Measurements from ENCODE around the gene S1PR5. TPM values are rescaled to one million over a fixed set of nuclear protein-coding genes. Genes with fewer than 3 reads are reported as not detected.

S1PR5 gene
- polyA plus RNA-seq, 1 experiment: 0.40 TPM

DNA sequence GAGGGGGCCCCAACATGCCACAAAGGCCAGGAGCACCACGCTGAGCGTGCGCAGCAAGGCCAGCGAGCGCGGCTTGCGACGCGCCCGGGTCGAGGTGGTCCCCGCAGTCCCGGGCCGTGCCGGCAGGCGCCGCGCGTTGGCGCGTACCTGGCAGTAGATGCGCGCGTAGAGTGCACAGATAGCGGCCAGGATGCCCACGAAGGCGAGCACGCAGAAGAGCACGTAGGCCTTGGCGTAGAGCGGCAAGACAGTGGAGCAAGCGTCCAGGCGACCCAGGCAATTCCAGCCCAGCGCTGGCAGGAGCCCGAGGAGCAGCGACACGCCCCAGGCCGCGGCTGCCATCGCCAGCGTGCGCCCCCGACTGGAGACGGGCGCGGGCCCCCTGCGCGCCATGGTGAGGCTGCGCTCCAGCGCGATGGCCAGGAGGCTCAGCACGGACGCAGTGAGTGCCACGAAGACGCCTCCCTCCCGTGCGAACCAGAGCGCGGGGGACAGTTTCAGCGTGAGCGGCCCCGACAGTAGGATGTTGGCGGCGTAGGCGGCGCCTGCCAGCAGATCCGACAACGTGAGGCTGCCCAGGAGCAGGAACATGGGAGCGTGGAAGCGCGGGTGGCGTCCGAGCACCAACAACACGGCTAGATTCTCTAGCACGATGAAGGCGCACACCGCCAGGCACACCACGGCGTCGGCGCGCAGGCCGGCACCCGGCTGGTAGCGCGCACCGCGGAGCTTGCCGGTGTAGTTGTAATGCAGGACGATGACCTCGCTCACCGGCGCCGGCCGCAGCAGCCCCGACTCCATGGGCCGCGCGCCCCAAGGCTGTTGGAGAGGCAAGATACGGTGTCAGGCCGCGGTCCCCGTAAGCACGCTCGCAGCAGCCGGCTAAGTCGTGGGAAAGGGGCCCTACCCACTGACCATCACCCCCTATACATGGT, 2.8 kb downstream of the S1PR5 start:
- POLR2A ChIA-PET: no interaction called here
- TF ChIP-seq, protein P1, sequence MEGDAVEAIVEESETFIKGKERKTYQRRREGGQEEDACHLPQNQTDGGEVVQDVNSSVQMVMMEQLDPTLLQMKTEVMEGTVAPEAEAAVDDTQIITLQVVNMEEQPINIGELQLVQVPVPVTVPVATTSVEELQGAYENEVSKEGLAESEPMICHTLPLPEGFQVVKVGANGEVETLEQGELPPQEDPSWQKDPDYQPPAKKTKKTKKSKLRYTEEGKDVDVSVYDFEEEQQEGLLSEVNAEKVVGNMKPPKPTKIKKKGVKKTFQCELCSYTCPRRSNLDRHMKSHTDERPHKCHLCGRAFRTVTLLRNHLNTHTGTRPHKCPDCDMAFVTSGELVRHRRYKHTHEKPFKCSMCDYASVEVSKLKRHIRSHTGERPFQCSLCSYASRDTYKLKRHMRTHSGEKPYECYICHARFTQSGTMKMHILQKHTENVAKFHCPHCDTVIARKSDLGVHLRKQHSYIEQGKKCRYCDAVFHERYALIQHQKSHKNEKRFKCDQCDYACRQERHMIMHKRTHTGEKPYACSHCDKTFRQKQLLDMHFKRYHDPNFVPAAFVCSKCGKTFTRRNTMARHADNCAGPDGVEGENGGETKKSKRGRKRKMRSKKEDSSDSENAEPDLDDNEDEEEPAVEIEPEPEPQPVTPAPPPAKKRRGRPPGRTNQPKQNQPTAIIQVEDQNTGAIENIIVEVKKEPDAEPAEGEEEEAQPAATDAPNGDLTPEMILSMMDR (IDR thresholded peaks at IDR 0.05; ENCODE audit: insufficient read depth, low read depth, low read length): no peak
- no peaks in the 10 kb centered on the region for H3K36me3 ChIP-seq (ENCODE audit: control insufficient read depth, insufficient read depth, low read length)
- no peak for DNase-seq (ENCODE audit: low read depth)
- no peak overlapping the region for H3K4me3 ChIP-seq (ENCODE audit: low read depth, low read length)
- peaks cover 27% of the 10 kb centered on the region for H3K27me3 ChIP-seq (ENCODE audit: control insufficient read depth, insufficient read depth, low read length)
- CTCF ChIA-PET: interaction anchor here (1.2 kb wide), 1 partner anchor 31 kb away, joined by 4 read pairs; no protein-coding TSS in a partner anchor

GRCh38 chr19:10513223-10513622, 4.0 kb downstream of the S1PR5 start:
- H3K27me3 ChIP-seq (ENCODE audit: control insufficient read depth, insufficient read depth, low read length): peaks cover 23% of the 10 kb centered on the region
- DNase-seq (ENCODE audit: low read depth): no peak
- TF ChIP-seq, protein P1 (IDR thresholded peaks at IDR 0.05; ENCODE audit: insufficient read depth, low read depth, low read length): no peak
- POLR2A ChIA-PET: no interaction called here
- CTCF ChIA-PET: interaction anchor here (1.2 kb wide), 1 partner anchor 30 kb away, joined by 4 read pairs; no protein-coding TSS in a partner anchor
- no peak overlapping the region for H3K4me3 ChIP-seq (ENCODE audit: low read depth, low read length)
- H3K36me3 ChIP-seq (ENCODE audit: control insufficient read depth, insufficient read depth, low read length): no peaks in the 10 kb centered on the region

GRCh38 chr19:10510301-10510802, 6.9 kb downstream of the S1PR5 start:
- DNase-seq (ENCODE audit: low read depth): no peak
- peaks cover 15% of the 10 kb centered on the region for H3K27me3 ChIP-seq (ENCODE audit: control insufficient read depth, insufficient read depth, low read length)
- CTCF ChIA-PET: interaction anchor here (1.2 to 2.0 kb wide), 4 partner anchors 13 to 189 kb away, joined by 4 to 10 read pairs (median 6); no protein-coding TSS in a partner anchor
- H3K36me3 ChIP-seq (ENCODE audit: control insufficient read depth, insufficient read depth, low read length): no peaks in the 10 kb centered on the region
- H3K4me3 ChIP-seq (ENCODE audit: low read depth, low read length): no peak overlapping the region
- TF ChIP-seq, protein P1 (IDR thresholded peaks at IDR 0.05; ENCODE audit: insufficient read depth, low read depth, low read length): peak; percentile 81
- POLR2A ChIA-PET: no interaction called here

DNA sequence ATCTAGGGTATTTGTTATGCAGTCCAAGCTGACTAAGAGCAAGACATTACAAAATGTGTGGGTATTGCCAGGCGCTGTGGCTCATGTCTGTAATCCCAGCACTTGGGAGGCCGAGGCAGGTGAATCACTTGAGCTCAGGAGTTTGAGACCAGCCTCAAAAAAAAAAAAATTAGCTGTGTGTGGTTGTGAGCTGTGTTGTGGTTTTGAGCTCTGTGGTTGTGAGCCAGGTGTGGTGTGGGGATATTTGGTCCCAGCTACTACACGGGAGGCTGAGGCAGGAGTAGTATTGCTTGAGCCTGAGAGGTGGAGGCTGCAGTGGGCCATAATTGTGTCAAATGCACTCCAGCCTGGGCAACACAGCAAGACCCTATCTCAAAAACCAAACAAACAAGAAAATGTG, 8.5 kb downstream of the S1PR5 start:
- Histone ChIP-seq H3K4me3 (ENCODE audit: low read depth, low read length) (no peak overlapping the region), H3K27me3 (ENCODE audit: control insufficient read depth, insufficient read depth, low read length) (peaks cover 5% of the 10 kb centered on the region; the same call in 1 of the 2 replicates), H3K36me3 (ENCODE audit: control insufficient read depth, insufficient read depth, low read length) (no peaks in the 10 kb centered on the region)
- no peak for DNase-seq (ENCODE audit: low read depth)
- POLR2A ChIA-PET: no interaction called here
- CTCF ChIA-PET: interaction anchor here (0.6 to 2.0 kb wide), 4 partner anchors 25 to 346 kb away, joined by 3 to 10 read pairs (median 4); no protein-coding TSS in a partner anchor
- TF ChIP-seq, protein P1 (IDR thresholded peaks at IDR 0.05; ENCODE audit: insufficient read depth, low read depth, low read length): no peak

- ChIA-PET POLR2A (no interaction called here), CTCF (interaction anchor here (1.0 to 2.0 kb wide), 3 partner anchors 9 to 64 kb away, joined by 4 to 10 read pairs (median 6); partner anchors contain the start of gene S1PR5)
- H3K27me3 ChIP-seq (ENCODE audit: control insufficient read depth, insufficient read depth, low read length): peaks cover 1% of the 10 kb centered on the region; the same call in 1 of the 2 replicates
- no peak overlapping the region for H3K4me3 ChIP-seq (ENCODE audit: low read depth, low read length)
- H3K36me3 ChIP-seq (ENCODE audit: control insufficient read depth, insufficient read depth, low read length): no peaks in the 10 kb centered on the region
- DNase-seq (ENCODE audit: low read depth): no peak
- TF ChIP-seq, protein P1 (IDR thresholded peaks at IDR 0.05; ENCODE audit: insufficient read depth, low read depth, low read length): no peak
Observed at GRCh38 chr19:10508036-10508435, 9.2 kb downstream of the S1PR5 start.

Data from BJ (cell line).